ENCODE data around the gene SMG9.

The SMG9 gene

GRCh38 chr19:43754503-43755255 lies at the start of gene SMG9:
TSS of gene SMG9 (minus strand) at chr19:43754962. CDS start at chr19:43750741, 4,221 bp downstream.
- DNase-seq, result peak; percentile 99

GRCh38 chr19:43804432-43804831 lies 49.7 kb upstream of the SMG9 start:
- DNase-seq, result no peak

GRCh38 chr19:43802216-43802951 lies 47.6 kb upstream of the SMG9 start, which contains the start of gene LYPD5:
TSS of gene LYPD5 (minus strand) at chr19:43802447. CDS start at chr19:43802380, 67 bp downstream.
- DNase-seq, result no peak

GRCh38 chr19:43799502-43800142 lies 44.9 kb upstream of the SMG9 start:
- no peak for DNase-seq

- DNase-seq, result peak; percentile 45
Observed at GRCh38 chr19:43798546-43799409, 44.0 kb upstream of the SMG9 start.

GRCh38 chr19:43798026-43798545 lies 43.3 kb upstream of the SMG9 start:
- DNase-seq, result no peak

GRCh38 chr19:43797556-43797955 lies 42.8 kb upstream of the SMG9 start:
- no peak for DNase-seq

- no peak for DNase-seq
Observed at GRCh38 chr19:43797118-43797517, 42.4 kb upstream of the SMG9 start.

- no peak for DNase-seq
Observed at GRCh38 chr19:43790587-43790986, 35.8 kb upstream of the SMG9 start.

- peak; percentile 69 for DNase-seq
Observed at GRCh38 chr19:43789029-43789428, 34.3 kb upstream of the SMG9 start.

- no peak for DNase-seq
Observed at GRCh38 chr19:43786665-43787064, 31.9 kb upstream of the SMG9 start.

- peak; percentile 87 for DNase-seq
Observed at GRCh38 chr19:43784981-43785808, 30.4 kb upstream of the SMG9 start.

GRCh38 chr19:43784241-43784980 lies 29.6 kb upstream of the SMG9 start:
- peak; percentile 64 for DNase-seq

- no peak for DNase-seq
Observed at GRCh38 chr19:43783636-43784035, 28.9 kb upstream of the SMG9 start.

- DNase-seq, result peak; percentile 81
Observed at GRCh38 chr19:43782689-43783231, 28.0 kb upstream of the SMG9 start.

- DNase-seq, result no peak
Observed at GRCh38 chr19:43782311-43782660, 27.5 kb upstream of the SMG9 start.

GRCh38 chr19:43781630-43782310 lies 27.0 kb upstream of the SMG9 start:
- DNase-seq, result no peak

GRCh38 chr19:43780706-43781525 lies 26.2 kb upstream of the SMG9 start, which contains the start of gene KCNN4:
TSS of gene KCNN4 (minus strand) at chr19:43780973. CDS start at chr19:43780861, 112 bp downstream.
- DNase-seq, result peak; percentile 91

- DNase-seq, result peak; percentile 81
Observed at GRCh38 chr19:43779820-43780219, 25.1 kb upstream of the SMG9 start.

Data from hematopoietic multipotent progenitor cell treated with erythropoietin and hydrocortisone succinate and interleukin-3 and kit ligand, for 4 days (in vitro differentiated cells).